ENCODE results near the gene KIR3DL2. TPM values are rescaled to one million over a fixed set of nuclear protein-coding genes. Genes with fewer than 3 reads are reported as not detected.
"Not testable (repeated sequence)": the region's sequence is repeated elsewhere in the genome, so short reads cannot be mapped to it uniquely, and the experiment has no call there.

KIR3DL2 gene
- total RNA-seq (2014; rRNA removed; shearing (Covaris generic)) = not detected in 2 replicates
- polyA plus RNA-seq (2016; fragmentation: Nextera tagmentation; extraction: Ambion mirVana) = not detected in 2 replicates
- long read RNA-seq = 0 reads

- not testable (repeated sequence) for H4K20me1 ChIP-seq (replicated peaks; ENCODE audit: insufficient read depth); DNase-seq (ENCODE audit: low spot score); H3K4me3 ChIP-seq; H3K4me1 Mint-ChIP-seq; H3K27ac Mint-ChIP-seq; H3F3A ChIP-seq (replicated peaks; ENCODE audit: low read depth); H3K27me3 Mint-ChIP-seq (ENCODE audit: insufficient read depth, low read depth, poor library complexity); H3K79me2 ChIP-seq (replicated peaks; ENCODE audit: insufficient read depth); H3K9me2 ChIP-seq (ENCODE audit: insufficient read depth); H2AFZ ChIP-seq; H3K36me3 ChIP-seq (ENCODE audit: insufficient read depth); H3K27ac ChIP-seq (ENCODE audit: low read depth); H3K4me1 ChIP-seq (ENCODE audit: insufficient read depth); H3K27me3 ChIP-seq (ENCODE audit: insufficient read depth); H3K4me2 ChIP-seq; H3K4me3 Mint-ChIP-seq; ATAC-seq
- Mint-ChIP-seq H3K9me3 (peaks cover 95% of the 10 kb centered on the region), H3K36me3 (ENCODE audit: low read depth) (peaks cover 48% of the 10 kb centered on the region)
Measured at GRCh38 chr19:54850061-54850640, at the start of gene KIR3DL2. Gene KIR3DL2, plus strand, starts transcription at chr19:54850443. Its CDS starts 33 bp downstream, at chr19:54850476.

- Mint-ChIP-seq H3K27ac (no peak within 1 kb of the TSS), H3K4me3 (no peak within 1 kb of the TSS), H3K9me3 (peaks cover 69% of the 10 kb centered on the region), H3K4me1 (no peaks in the 10 kb centered on the region), H3K36me3 (ENCODE audit: low read depth) (peaks cover 54% of the 10 kb centered on the region), H3K27me3 (ENCODE audit: insufficient read depth, low read depth, poor library complexity) (peaks cover 9% of the 10 kb centered on the region)
- Histone ChIP-seq H3K4me2 (no peak within 1 kb of the TSS), H2AFZ (no peak within 1 kb of the TSS), H3K36me3 (ENCODE audit: insufficient read depth) (no peaks in the 10 kb centered on the region), H3K27me3 (ENCODE audit: insufficient read depth) (no peaks in the 10 kb centered on the region), H3K27ac (ENCODE audit: low read depth) (no peak within 1 kb of the TSS), H3K79me2 (replicated peaks; ENCODE audit: insufficient read depth) (no peaks in the 10 kb centered on the region), H3F3A (replicated peaks; ENCODE audit: low read depth) (no peaks in the 10 kb centered on the region), H3K9me2 (ENCODE audit: insufficient read depth) (no peaks in the 10 kb centered on the region), H4K20me1 (replicated peaks; ENCODE audit: insufficient read depth) (no peaks in the 10 kb centered on the region), H3K4me1 (ENCODE audit: insufficient read depth) (no peaks in the 10 kb centered on the region), H3K4me3 (no peak within 1 kb of the TSS)
- ATAC-seq (no peak), DNase-seq (ENCODE audit: low spot score) (no peak)
- TF ChIP-seq ZNF331 (CRISPR knock-in tag; IDR thresholded peaks at IDR 0.05; ENCODE audit: low read depth) (no peak), CTCF (conservative IDR thresholded peaks at IDR 0.05; ENCODE audit: low read depth in 2 of 2) (no peak), ZNF462 (CRISPR knock-in tag; IDR thresholded peaks at IDR 0.05) (no peak), POLR2AphosphoS5 (IDR thresholded peaks at IDR 0.05; ENCODE audit: low read depth) (no peak), ZNF114 (CRISPR knock-in tag; IDR thresholded peaks at IDR 0.05) (no peak), CREB1 (CRISPR knock-in tag; IDR thresholded peaks at IDR 0.05; ENCODE audit: low read depth) (no peak), STAT1 (IDR thresholded peaks at IDR 0.05; ENCODE audit: unreplicated experiment) (no peak), EZH2phosphoT487 (IDR thresholded peaks at IDR 0.05; ENCODE audit: unreplicated experiment) (no peak)
Measured at GRCh38 chr19:54803410-54803809, 46.8 kb upstream of the KIR3DL2 start, which contains the start of gene KIR2DL4. Gene KIR2DL4, plus strand, starts transcription at chr19:54803610. Its CDS starts 42 bp downstream, at chr19:54803652.
